ENCODE measurements around the gene DUSP5.

DNA sequence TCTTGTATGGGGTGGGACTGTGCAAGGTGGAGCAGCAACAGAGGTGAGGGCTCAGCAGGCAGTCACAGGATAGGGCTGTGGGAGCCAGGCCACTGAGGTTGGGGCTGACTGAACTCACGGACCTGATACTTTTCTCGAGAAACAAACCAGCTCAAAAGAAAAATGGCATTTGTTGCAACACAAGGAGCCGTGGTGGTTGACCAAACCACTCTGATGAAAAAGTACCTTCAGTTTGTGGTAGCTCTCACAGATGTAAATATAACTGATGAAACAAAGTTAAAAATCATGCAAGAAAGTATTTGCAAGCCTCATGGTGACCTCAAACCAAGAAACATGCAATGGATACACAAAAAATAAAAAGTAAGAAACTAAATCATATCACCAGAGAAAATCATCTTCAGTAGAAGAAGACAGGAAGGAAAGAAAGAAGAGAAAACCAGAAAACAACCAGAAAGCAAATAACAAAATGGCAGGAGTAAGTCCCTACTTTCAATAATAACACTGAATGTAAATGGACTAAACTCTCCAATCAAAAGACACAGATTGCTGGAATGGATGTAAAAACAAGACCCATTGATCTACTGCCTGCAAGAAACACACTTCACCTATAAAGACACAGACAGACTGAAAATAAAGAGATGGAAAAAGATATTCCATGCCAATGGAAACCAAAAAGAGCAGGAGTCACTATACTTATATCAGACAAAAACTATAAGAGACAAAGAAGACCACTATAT is 48.9 kb upstream of the DUSP5 start:
- TF ChIP-seq, protein P1, sequence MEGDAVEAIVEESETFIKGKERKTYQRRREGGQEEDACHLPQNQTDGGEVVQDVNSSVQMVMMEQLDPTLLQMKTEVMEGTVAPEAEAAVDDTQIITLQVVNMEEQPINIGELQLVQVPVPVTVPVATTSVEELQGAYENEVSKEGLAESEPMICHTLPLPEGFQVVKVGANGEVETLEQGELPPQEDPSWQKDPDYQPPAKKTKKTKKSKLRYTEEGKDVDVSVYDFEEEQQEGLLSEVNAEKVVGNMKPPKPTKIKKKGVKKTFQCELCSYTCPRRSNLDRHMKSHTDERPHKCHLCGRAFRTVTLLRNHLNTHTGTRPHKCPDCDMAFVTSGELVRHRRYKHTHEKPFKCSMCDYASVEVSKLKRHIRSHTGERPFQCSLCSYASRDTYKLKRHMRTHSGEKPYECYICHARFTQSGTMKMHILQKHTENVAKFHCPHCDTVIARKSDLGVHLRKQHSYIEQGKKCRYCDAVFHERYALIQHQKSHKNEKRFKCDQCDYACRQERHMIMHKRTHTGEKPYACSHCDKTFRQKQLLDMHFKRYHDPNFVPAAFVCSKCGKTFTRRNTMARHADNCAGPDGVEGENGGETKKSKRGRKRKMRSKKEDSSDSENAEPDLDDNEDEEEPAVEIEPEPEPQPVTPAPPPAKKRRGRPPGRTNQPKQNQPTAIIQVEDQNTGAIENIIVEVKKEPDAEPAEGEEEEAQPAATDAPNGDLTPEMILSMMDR (IDR thresholded peaks at IDR 0.05), result no peak
- no peak for TF ChIP-seq POLR2A (IDR thresholded peaks at IDR 0.05)
- TF ChIP-seq POLR2AphosphoS5 (IDR thresholded peaks at IDR 0.05), result no peak

Measured in suprapubic skin (tissue), 4 donors.